GM13976 (cell line): Measurements from ENCODE around the gene PROSER1.

Experiments used
- DNase-seq: peaks from one replicate; pipeline ENCODE4 v3.0.0; 2012; ENCODE audit warnings: low spot score
- CTCF ChIP-seq: IDR thresholded peaks from 2 replicates; pipeline ENCODE4 v1.5.1; 2012; ENCODE audit warnings: borderline replicate concordance, mild to moderate bottlenecking; ENCODE audit not compliant: insufficient read depth; ENCODE audit errors: extremely low read depth, missing control alignments, control extremely low read depth
- in situ Hi-C: fragments of 300-500 bp; cut with MboI; formaldehyde crosslinking; loops from one replicate; pipeline ENCODE4 v1.12.0; 2022; ENCODE audit warnings: low sequenced_read_pairs, mixed read lengths, inconsistent platforms; ENCODE audit not compliant: unreplicated experiment

Gene PROSER1

GRCh38 chr13:39035799-39036198 is 2.1 kb downstream of the PROSER1 start:
- TF ChIP-seq CTCF = no peak
- in situ Hi-C loops = no loop called here
- no peak for DNase-seq

DNA sequence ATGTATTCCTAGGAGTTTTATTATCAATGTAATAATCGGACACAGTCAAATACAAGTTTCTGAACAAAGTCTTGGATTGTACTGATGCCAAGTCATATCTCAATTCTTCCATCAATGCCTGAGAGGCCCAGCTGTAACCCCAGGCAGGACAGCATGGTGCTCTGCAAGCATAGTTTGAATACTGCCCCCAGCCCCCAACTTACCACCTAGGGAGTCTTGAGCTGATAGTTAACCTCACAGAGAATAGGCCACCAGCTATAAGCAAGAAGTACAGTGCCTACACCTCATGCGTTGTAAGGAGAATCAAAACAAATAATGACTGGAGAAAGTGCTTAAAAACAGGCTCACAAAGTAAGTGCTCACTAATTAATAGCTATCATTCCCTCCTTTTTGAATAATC is 2.7 kb downstream of the PROSER1 start:
- in situ Hi-C loops = no loop called here
- DNase-seq = no peak
- TF ChIP-seq CTCF = no peak

DNA sequence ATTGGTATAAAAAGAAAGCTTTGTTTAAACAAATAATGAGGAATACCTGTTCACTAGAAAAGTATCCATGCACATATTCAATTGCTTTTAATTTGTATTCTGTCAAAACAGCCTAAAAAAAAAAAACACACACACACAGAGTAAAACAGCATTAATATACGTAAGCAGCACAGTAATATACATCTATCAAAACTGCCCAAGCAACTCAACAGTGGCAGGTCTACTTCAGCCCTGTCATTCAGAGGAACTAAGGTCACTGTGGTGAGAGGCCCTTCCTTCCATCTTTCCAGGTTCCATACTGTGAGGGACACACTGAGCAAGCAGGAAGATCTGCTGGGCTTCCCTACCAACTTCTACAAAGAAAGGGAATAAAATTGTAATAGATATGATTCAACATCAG is 3.8 kb downstream of the PROSER1 start:
- in situ Hi-C loops = no loop called here
- TF ChIP-seq CTCF = no peak
- DNase-seq = no peak

GRCh38 chr13:39032150-39032549 is 5.7 kb downstream of the PROSER1 start:
- in situ Hi-C loops = no loop called here
- TF ChIP-seq CTCF = no peak

DNA sequence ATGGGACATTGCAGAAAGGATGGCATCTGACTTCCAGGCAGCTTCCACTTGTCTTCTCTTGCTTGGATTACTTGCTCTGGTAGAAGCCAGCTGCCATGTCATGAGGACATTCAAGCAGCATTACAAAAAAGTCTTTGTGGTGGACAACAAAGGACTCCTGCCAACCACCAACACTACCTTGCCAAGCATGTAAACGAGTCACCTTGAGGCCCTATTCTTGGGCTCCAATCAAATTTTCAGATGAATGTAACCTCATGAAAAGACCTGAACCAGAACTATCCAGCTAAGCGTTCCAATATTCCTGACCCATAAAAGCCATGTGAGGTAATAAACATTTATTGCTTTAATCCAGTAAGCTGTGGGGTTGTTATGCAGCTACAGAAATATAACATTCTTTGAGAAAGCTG is 12.5 kb downstream of the PROSER1 start:
- no peak for DNase-seq
- in situ Hi-C loops = no loop called here
- no peak for TF ChIP-seq CTCF

More at GRCh38 chr13:39032150-39032549, 5.7 kb downstream of the PROSER1 start:
- no peak for DNase-seq

DNA sequence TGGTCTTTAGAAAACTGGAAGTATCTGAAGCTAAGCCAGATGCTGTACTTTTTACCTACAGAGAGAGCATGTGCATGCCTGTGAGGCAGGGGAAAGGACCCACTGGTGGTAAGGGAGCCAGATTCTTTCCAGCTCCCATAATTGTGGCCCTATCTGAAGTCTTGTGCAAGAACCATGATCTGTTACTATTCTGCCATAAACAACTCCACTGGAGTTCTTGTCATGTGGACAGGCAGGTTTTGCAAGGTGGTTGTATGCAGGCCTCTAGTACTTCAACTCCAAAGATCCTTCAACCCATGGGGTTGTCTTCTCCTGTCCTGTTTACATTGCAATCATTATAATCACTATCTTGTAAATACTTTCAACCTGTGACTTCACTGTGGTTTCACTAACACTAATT is 14.1 kb downstream of the PROSER1 start:
- DNase-seq = no peak
- no peak for TF ChIP-seq CTCF
- in situ Hi-C loops = no loop called here

DNA sequence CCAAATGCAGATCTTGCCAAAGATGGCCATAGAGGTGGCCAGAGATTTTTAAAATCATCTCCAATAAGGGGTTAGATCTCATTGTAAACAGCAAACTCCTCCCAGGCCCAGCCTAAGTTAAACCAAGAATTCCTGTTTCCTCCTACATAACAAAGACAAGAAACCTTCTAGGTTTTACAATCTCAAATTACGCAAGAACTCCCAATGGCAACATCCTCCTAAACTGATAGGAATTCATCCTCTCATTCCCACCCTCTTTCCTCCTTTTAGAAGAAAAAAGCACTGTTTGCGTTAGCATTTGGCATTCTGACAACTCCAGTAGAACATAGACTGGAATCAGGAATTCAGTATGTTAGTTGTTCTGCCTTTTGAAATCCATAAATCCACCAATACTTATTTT is 14.6 kb downstream of the PROSER1 start:
- in situ Hi-C loops = no loop called here
- no peak for DNase-seq
- TF ChIP-seq CTCF = no peak
